ENCODE results near the gene TRMT44.

- TF ChIP-seq CTCF (conservative IDR thresholded peaks at IDR 0.05; ENCODE audit: low read depth, low read length) (no peak), EZH2 (IDR thresholded peaks at IDR 0.05; ENCODE audit: borderline replicate concordance, low read depth, low read length, poor library complexity, severe bottlenecking) (no peak)
Observed at GRCh38 chr4:8412288-8412687, 28.3 kb upstream of the TRMT44 start.

Measured in A673 (cell line).